LHCN-M2 (cell line): ENCODE data around the gene TCF25. TPM values are rescaled to one million over a fixed set of nuclear protein-coding genes. Genes with fewer than 3 reads are reported as not detected.
A peak's percentile ranks its signal among the peaks of the same experiment; 100 is the strongest.
"Not testable (repeated sequence)": the region's sequence is repeated elsewhere in the genome, so short reads cannot be mapped to it uniquely, and the experiment has no call there.

Source experiments
- DNase-seq: peaks from one replicate; pipeline ENCODE4 v3.0.0-alpha.2; 2012; ENCODE audit warnings: low read depth
- polyA plus RNA-seq: library from polyadenylated mRNA; unstranded; fragments of >200 nt; gene quantifications from one replicate; pipeline ENCODE4 v1.2.1, GENCODE V29; 2012; ENCODE audit warnings: missing spikeins
- total RNA-seq: library from RNA; depleted of rRNA; stranded (reverse); fragments of >200 nt; gene quantifications from 2 replicates; pipeline ENCODE4 v1.2.3, GENCODE V29; 2014; rRNA removed

Gene TCF25
- total RNA-seq, result 171 and 180 TPM in 2 replicates
- 214 TPM for polyA plus RNA-seq

- DNase-seq, result peak; percentile 84
These were observed at the start of gene TCF25 for GRCh38 chr16:89873109-89873971. Gene TCF25 (plus strand): TSS chr16:89873592. CDS start chr16:89873668, 76 bp downstream.

GRCh38 chr16:89823824-89824148, 49.6 kb upstream of the TCF25 start:
- not testable (repeated sequence) for DNase-seq

GRCh38 chr16:89826531-89827382, 46.6 kb upstream of the TCF25 start:
- peak; percentile 14 for DNase-seq

- DNase-seq, result peak; percentile 62
These were observed 45.8 kb upstream of the TCF25 start for GRCh38 chr16:89827383-89828198.

GRCh38 chr16:89828199-89828869, 45.1 kb upstream of the TCF25 start, which contains the start of gene SPIRE2:
Gene SPIRE2 (plus strand): TSS chr16:89828475. CDS start chr16:89828551, 76 bp downstream.
- peak; percentile 63 for DNase-seq

- no peak for DNase-seq
These were observed 44.3 kb upstream of the TCF25 start for GRCh38 chr16:89828870-89829629.

- no peak for DNase-seq
These were observed 43.6 kb upstream of the TCF25 start for GRCh38 chr16:89829630-89830437.

- DNase-seq, result no peak
These were observed 41.5 kb upstream of the TCF25 start for GRCh38 chr16:89831810-89832328.

- not testable (repeated sequence) for DNase-seq
These were observed 39.6 kb upstream of the TCF25 start for GRCh38 chr16:89833664-89834363.

GRCh38 chr16:89834813-89835363, 38.5 kb upstream of the TCF25 start:
- not testable (repeated sequence) for DNase-seq

GRCh38 chr16:89836484-89836883, 36.9 kb upstream of the TCF25 start:
- DNase-seq, result not testable (repeated sequence)

- DNase-seq, result no peak
These were observed 36.3 kb upstream of the TCF25 start for GRCh38 chr16:89837014-89837546.

- no peak for DNase-seq
These were observed 32.1 kb upstream of the TCF25 start for GRCh38 chr16:89841275-89841674.

- no peak for DNase-seq
These were observed 30.7 kb upstream of the TCF25 start for GRCh38 chr16:89842471-89843408.

- no peak for DNase-seq
These were observed 29.7 kb upstream of the TCF25 start for GRCh38 chr16:89843409-89844350.
